Mesenchymal stem cell (in vitro differentiated cells and primary cell): ENCODE results near the gene PDE9A.

Experiments
- DNase-seq: peaks from one replicate; pipeline ENCODE4 v3.0.0-alpha.2; 2013
- H2AFZ ChIP-seq: one replicate; pipeline ENCODE4 v1.6.1; 2013; ENCODE audit warnings: low read depth, mild to moderate bottlenecking, control low read depth, inconsistent platforms, low read length, moderate library complexity
- H2AK5ac ChIP-seq: 2 replicates; pipeline ENCODE4 v1.6.1; 2013; ENCODE audit warnings: low read length, moderate library complexity, mild to moderate bottlenecking, inconsistent platforms; ENCODE audit not compliant: severe bottlenecking
- H2BK120ac ChIP-seq: one replicate; pipeline ENCODE4 v1.6.1; 2013; ENCODE audit warnings: low read depth, mild to moderate bottlenecking, inconsistent platforms, low read length, moderate library complexity
- H2BK12ac ChIP-seq, 2 experiments: one replicate each; pipeline ENCODE4 v1.6.1; 2013; ENCODE audit warnings: inconsistent platforms in 2 of 2, low read length in 2 of 2, mild to moderate bottlenecking in 2 of 2, moderate library complexity in 2 of 2, control low read depth in 1 of 2
- H2BK15ac ChIP-seq: one replicate; pipeline ENCODE4 v1.6.1; 2013; ENCODE audit warnings: mild to moderate bottlenecking, low read depth, inconsistent platforms; ENCODE audit not compliant: poor library complexity, severe bottlenecking
- H2BK5ac ChIP-seq: 2 replicates; pipeline ENCODE4 v1.6.1; 2013; ENCODE audit warnings: low read depth, mild to moderate bottlenecking, low read length, control low read depth, inconsistent platforms; ENCODE audit not compliant: poor library complexity, severe bottlenecking
- H3K14ac ChIP-seq, 2 experiments: one replicate each; pipeline ENCODE4 v1.6.1; 2013; ENCODE audit warnings: inconsistent platforms in 2 of 2, low read length in 2 of 2, control low read depth in 1 of 2, mild to moderate bottlenecking in 1 of 2, moderate library complexity in 1 of 2
- H3K18ac ChIP-seq, 2 experiments: one replicate each; pipeline ENCODE4 v1.6.1; 2013; ENCODE audit warnings: inconsistent platforms in 2 of 2, low read length in 2 of 2, control low read depth in 1 of 2, low read depth in 1 of 2, mild to moderate bottlenecking in 1 of 2
- H3K23ac ChIP-seq, 2 experiments: one replicate each; pipeline ENCODE4 v1.6.1; 2013; ENCODE audit warnings: inconsistent platforms in 2 of 2, low read length in 2 of 2, mild to moderate bottlenecking in 2 of 2, moderate library complexity in 2 of 2, control low read depth in 1 of 2
- H3K27ac ChIP-seq: 2 replicates; pipeline ENCODE4 v1.5.1; 2013; ENCODE audit warnings: mild to moderate bottlenecking, moderate library complexity, low read length, control low read depth, inconsistent platforms; ENCODE audit not compliant: poor library complexity, severe bottlenecking
- H3K27me3 ChIP-seq, 2 experiments: 2 replicates each; pipeline versions ENCODE4 v1.6.1 to v1.7.0; 2013; ENCODE audit warnings: low read length in 2 of 2, mild to moderate bottlenecking in 2 of 2, moderate library complexity in 2 of 2, control low read depth in 1 of 2, inconsistent platforms in 1 of 2; ENCODE audit not compliant: control insufficient read depth in 1 of 2, insufficient read depth in 1 of 2
- H3K36me3 ChIP-seq, 2 experiments: 2 replicates each; pipeline versions ENCODE4 v1.6.1 to v1.7.0; 2013; ENCODE audit warnings: low read length in 2 of 2, control low read depth in 1 of 2, inconsistent platforms in 1 of 2, low read depth in 1 of 2, mild to moderate bottlenecking in 1 of 2; ENCODE audit not compliant: insufficient read depth in 2 of 2, control insufficient read depth in 1 of 2
- H3K4ac ChIP-seq, 2 experiments: one replicate each; pipeline ENCODE4 v1.6.1; 2013; ENCODE audit warnings: inconsistent platforms in 2 of 2, low read length in 2 of 2, mild to moderate bottlenecking in 2 of 2, moderate library complexity in 2 of 2, control low read depth in 1 of 2, low read depth in 1 of 2
- H3K4me1 ChIP-seq: 2 replicates; pipeline ENCODE4 v1.6.1; 2013; ENCODE audit warnings: low read depth, low read length, control low read depth; ENCODE audit not compliant: control insufficient read depth, insufficient read depth
- H3K4me2 ChIP-seq: 2 replicates; pipeline ENCODE4 v1.6.1; 2013; ENCODE audit warnings: low read length, mild to moderate bottlenecking, inconsistent platforms; ENCODE audit not compliant: poor library complexity, severe bottlenecking
- H3K4me3 ChIP-seq, 2 experiments: 2 replicates each; pipeline versions ENCODE4 v1.5.1 to v1.7.0; 2013; ENCODE audit warnings: low read length in 2 of 2, mild to moderate bottlenecking in 2 of 2, control low read depth in 1 of 2, low read depth in 1 of 2; ENCODE audit not compliant: insufficient read depth in 1 of 2
- H3K79me1 ChIP-seq: replicated peaks from 2 replicates; pipeline ENCODE4 v1.6.1; 2013; ENCODE audit warnings: mild to moderate bottlenecking, control low read depth, low read length, inconsistent platforms; ENCODE audit not compliant: poor library complexity, severe bottlenecking
- H3K9ac ChIP-seq: 2 replicates; pipeline ENCODE4 v1.7.0; 2013; ENCODE audit warnings: mild to moderate bottlenecking, low read length, moderate library complexity
- H3K9me3 ChIP-seq: 2 replicates; pipeline ENCODE4 v1.7.0; 2013; ENCODE audit warnings: mild to moderate bottlenecking, low read length; ENCODE audit not compliant: control insufficient read depth
- H4K8ac ChIP-seq: one replicate; pipeline ENCODE4 v1.6.1; 2013; ENCODE audit warnings: inconsistent platforms, mild to moderate bottlenecking, low read length, moderate library complexity
- H4K91ac ChIP-seq: one replicate; pipeline ENCODE4 v1.6.1; 2013; ENCODE audit warnings: mild to moderate bottlenecking, low read length, inconsistent platforms
- WGBS: methylation state at CpG from one replicate; pipeline ENCODE4 v1.1.7; 2013; ENCODE audit warnings: mixed read lengths; 5-methylcytosine and 5-hydroxymethylcytosine counted together

PDE9A gene

GRCh38 chr21:42764883-42765282 is 111.5 kb downstream of the PDE9A start:
- no peaks in the 10 kb centered on the region for H3K9me3 ChIP-seq
- peaks cover 0 to 39% of the 10 kb centered on the region in 2 experiments for H3K36me3 ChIP-seq
- H3K4me3 ChIP-seq = no peak overlapping the region
- no peak overlapping the region for H3K18ac ChIP-seq
- no peak overlapping the region for H3K27ac ChIP-seq
- no peak overlapping the region for H2BK15ac ChIP-seq
- H4K91ac ChIP-seq = no peak overlapping the region
- H3K4ac ChIP-seq = no peak overlapping the region
- WGBS = 100% methylated on average over 1 of the region's 1 CpG
- H4K8ac ChIP-seq = no peak overlapping the region
- H3K14ac ChIP-seq = no peak overlapping the region
- no peak overlapping the region for H2AK5ac ChIP-seq
- H3K4me2 ChIP-seq = no peak overlapping the region
- H3K27me3 ChIP-seq = peaks cover 0 to 8% of the 10 kb centered on the region in 2 experiments
- no peak for DNase-seq
- no peak overlapping the region for H2AFZ ChIP-seq
- H3K9ac ChIP-seq = no peak overlapping the region
- H3K23ac ChIP-seq = no peak overlapping the region
- H2BK120ac ChIP-seq = no peak overlapping the region
- H3K79me1 ChIP-seq = no peaks in the 10 kb centered on the region
- H3K4me1 ChIP-seq = peaks cover 4% of the 10 kb centered on the region
- H2BK12ac ChIP-seq = no peak overlapping the region
- no peak overlapping the region for H2BK5ac ChIP-seq

GRCh38 chr21:42765656-42766055 is 112.2 kb downstream of the PDE9A start:
- Histone ChIP-seq H3K36me3 (peaks cover 0 to 47% of the 10 kb centered on the region in 2 experiments), H3K14ac (no peak overlapping the region), H3K4me2 (no peak overlapping the region), H2AK5ac (no peak overlapping the region), H3K27me3 (peaks cover 0 to 8% of the 10 kb centered on the region in 2 experiments), H4K8ac (no peak overlapping the region), H3K4me1 (peaks cover 4% of the 10 kb centered on the region), H3K23ac (no peak overlapping the region), H3K27ac (no peak overlapping the region), H2BK15ac (no peak overlapping the region), H4K91ac (peak overlapping the region; percentile 21), H3K79me1 (no peaks in the 10 kb centered on the region), H3K4me3 (no peak overlapping the region), H2BK12ac (no peak overlapping the region), H2AFZ (no peak overlapping the region), H3K9ac (no peak overlapping the region), H2BK120ac (no peak overlapping the region), H2BK5ac (no peak overlapping the region), H3K18ac (no peak overlapping the region), H3K9me3 (no peaks in the 10 kb centered on the region), H3K4ac (no peak overlapping the region)
- DNase-seq = no peak
- WGBS = 96% methylated on average over 4 of the region's 4 CpGs

GRCh38 chr21:42766739-42767560 is 113.5 kb downstream of the PDE9A start:
- H3K4me2 ChIP-seq = no peak overlapping the region
- H2BK15ac ChIP-seq = no peak overlapping the region
- no peak overlapping the region for H3K9ac ChIP-seq
- H2BK5ac ChIP-seq = no peak overlapping the region
- H3K4me3 ChIP-seq = no peak overlapping the region
- H3K23ac ChIP-seq = no peak overlapping the region
- no peak overlapping the region for H2AFZ ChIP-seq
- H3K27ac ChIP-seq = no peak overlapping the region
- no peaks in the 10 kb centered on the region for H3K79me1 ChIP-seq
- no peak overlapping the region for H3K4ac ChIP-seq
- no peak overlapping the region for H2BK12ac ChIP-seq
- H3K4me1 ChIP-seq = no peaks in the 10 kb centered on the region
- no peak overlapping the region for H2AK5ac ChIP-seq
- H3K27me3 ChIP-seq = peaks cover 0 to 4% of the 10 kb centered on the region in 2 experiments
- no peak overlapping the region for H4K91ac ChIP-seq
- H3K14ac ChIP-seq = no peak overlapping the region
- no peak for DNase-seq
- H2BK120ac ChIP-seq = no peak overlapping the region
- H3K18ac ChIP-seq = no peak overlapping the region
- 93% methylated on average over 23 of the region's 27 CpGs for WGBS
- no peak overlapping the region for H4K8ac ChIP-seq
- H3K9me3 ChIP-seq = no peaks in the 10 kb centered on the region
- H3K36me3 ChIP-seq = peaks cover 0 to 58% of the 10 kb centered on the region in 2 experiments

- WGBS = 91% methylated on average over 8 of the region's 8 CpGs
These were observed 114.1 kb downstream of the PDE9A start for GRCh38 chr21:42767561-42767835.

More at GRCh38 chr21:42767561-42767835, 114.1 kb downstream of the PDE9A start:
- Histone ChIP-seq H2BK15ac (no peak overlapping the region), H3K27ac (no peak overlapping the region), H3K4me1 (no peaks in the 10 kb centered on the region), H3K14ac (no peak overlapping the region), H3K18ac (no peak overlapping the region), H3K4me2 (no peak overlapping the region), H2BK5ac (no peak overlapping the region), H3K79me1 (no peaks in the 10 kb centered on the region), H3K4me3 (no peak overlapping the region), H2AFZ (no peak overlapping the region), H3K23ac (no peak overlapping the region), H3K9me3 (no peaks in the 10 kb centered on the region), H4K8ac (no peak overlapping the region), H2BK120ac (no peak overlapping the region), H3K27me3 (peaks cover 0 to 4% of the 10 kb centered on the region in 2 experiments), H2AK5ac (no peak overlapping the region), H3K9ac (no peak overlapping the region), H4K91ac (no peak overlapping the region), H3K36me3 (peaks cover 0 to 55% of the 10 kb centered on the region in 2 experiments), H3K4ac (no peak overlapping the region), H2BK12ac (no peak overlapping the region)
- no peak for DNase-seq
